ENCODE measurements around the gene CSKMT. TPM values are rescaled to one million over a fixed set of nuclear protein-coding genes. Genes with fewer than 3 reads are reported as not detected.

CSKMT gene
- total RNA-seq, 1 experiment from 2014 or later, result 16.3 TPM

- POLR2A ChIA-PET (ENCODE audit: unreplicated experiment), result interaction anchor here (0.5 to 0.8 kb wide), 2 partner anchors 8 to 143 kb away, joined by 7 to 8 read pairs; partner anchors contain the start of genes C11orf98 and CSKMT
Observed at GRCh38 chr11:62656796-62657429, 8.2 kb upstream of the CSKMT start.

DNA sequence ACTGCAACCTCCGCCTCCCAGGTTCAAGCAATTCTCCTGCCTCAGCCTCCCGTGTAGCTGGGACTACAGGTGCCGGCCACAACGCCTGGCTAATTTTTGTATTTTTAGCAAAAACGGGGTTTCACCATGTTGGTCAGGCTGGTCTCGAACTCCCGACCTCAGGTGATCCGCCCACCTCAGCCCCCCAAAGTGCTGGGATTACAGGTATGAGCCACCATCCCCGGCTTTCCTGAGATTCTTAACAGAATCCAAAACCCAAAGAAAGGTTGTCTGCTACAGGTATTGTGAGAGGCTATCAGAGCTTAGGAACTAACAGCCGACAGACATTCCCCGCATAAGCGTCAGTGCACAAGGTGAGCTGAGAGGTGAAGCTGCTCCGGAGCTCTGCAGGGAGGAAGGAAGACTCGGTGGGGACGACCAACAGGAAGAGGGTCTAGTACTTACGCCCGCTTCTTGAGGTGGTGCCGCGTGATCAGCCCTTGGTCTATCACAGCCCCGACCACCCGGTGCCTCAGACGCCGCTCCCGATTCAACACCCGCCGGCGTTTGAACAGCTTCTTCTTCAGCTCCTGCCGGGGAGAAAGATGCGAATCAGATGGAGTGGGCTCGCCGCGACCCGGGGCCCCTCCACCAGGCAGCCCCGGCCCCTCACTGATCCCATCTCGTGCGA, 572 bp upstream of the CSKMT start:
- Histone ChIP-seq H3K9ac (ENCODE audit: low read length) (peak overlapping the region; percentile 92), H4K20me1 (ENCODE audit: low read length) (peaks cover 14% of the 10 kb centered on the region; the same call in 1 of the 2 replicates), H3K36me3 (ENCODE audit: low read depth, low read length) (peaks cover 16% of the 10 kb centered on the region), H2AFZ (ENCODE audit: low read length) (peak overlapping the region; percentile 97), H3K27ac (ENCODE audit: low read length) (peak overlapping the region; percentile 36), H3K4me3 (ENCODE audit: low read length) (peak overlapping the region; percentile 98), H3F3A (ENCODE audit: low read length, unreplicated experiment) (peaks cover 11% of the 10 kb centered on the region), H3K9me2 (replicated peaks; ENCODE audit: low read length) (no peaks in the 10 kb centered on the region), H3K79me2 (ENCODE audit: low read length) (peaks cover 53% of the 10 kb centered on the region), H3K9me3 (ENCODE audit: low read length) (no peaks in the 10 kb centered on the region), H3K4me1 (ENCODE audit: insufficient read depth, low read length) (peaks cover 20% of the 10 kb centered on the region), H3K4me2 (ENCODE audit: low read length) (peak overlapping the region; percentile 93), H3K27me3 (ENCODE audit: low read length) (no peaks in the 10 kb centered on the region)
- DNase-seq (peak; percentile 78), ATAC-seq (peak; percentile 55)
- intact Hi-C loops (cut with micrococcal nuclease), result no loop called here
- BruUV-seq (replicated peaks), result TSS peak; percentile 75
- POLR2A ChIA-PET (ENCODE audit: unreplicated experiment), result interaction anchor here (0.5 to 2.1 kb wide), 17 partner anchors 8 to 1678 kb away, joined by 3 to 22 read pairs (median 5); partner anchors contain the start of genes EEF1G, HNRNPUL2, INTS5 and MTA2
- TF ChIP-seq EZH2 (IDR thresholded peaks at IDR 0.05; ENCODE audit: low read length, unreplicated experiment) (no peak), CTCF (conservative IDR thresholded peaks at IDR 0.05; ENCODE audit: low read depth, low read length) (no peak), EZH2phosphoT487 (IDR thresholded peaks at IDR 0.05; ENCODE audit: borderline replicate concordance, low read length) (no peak)
- CTCF ChIA-PET, result interaction anchor here (0.5 to 1.7 kb wide), 4 partner anchors 11 to 53 kb away, joined by 3 to 8 read pairs (median 6); partner anchors contain the start of gene B3GAT3

More at GRCh38 chr11:62656796-62657429, 8.2 kb upstream of the CSKMT start:
- Histone ChIP-seq H3K36me3 (ENCODE audit: low read depth, low read length) (no peaks in the 10 kb centered on the region), H3K4me3 (ENCODE audit: low read length) (no peak overlapping the region), H3K79me2 (ENCODE audit: low read length) (peaks cover 12% of the 10 kb centered on the region), H3F3A (ENCODE audit: low read length, unreplicated experiment) (no peaks in the 10 kb centered on the region), H3K27me3 (ENCODE audit: low read length) (no peaks in the 10 kb centered on the region), H3K9me2 (replicated peaks; ENCODE audit: low read length) (no peaks in the 10 kb centered on the region), H3K9me3 (ENCODE audit: low read length) (no peaks in the 10 kb centered on the region), H4K20me1 (ENCODE audit: low read length) (no peaks in the 10 kb centered on the region), H3K4me1 (ENCODE audit: insufficient read depth, low read length) (peaks cover 6% of the 10 kb centered on the region), H3K4me2 (ENCODE audit: low read length) (no peak overlapping the region), H3K9ac (ENCODE audit: low read length) (no peak overlapping the region), H3K27ac (ENCODE audit: low read length) (no peak overlapping the region), H2AFZ (ENCODE audit: low read length) (no peak overlapping the region)
- ATAC-seq (no peak), DNase-seq (no peak)
- no TSS peak for BruUV-seq (replicated peaks)
- CTCF ChIA-PET, result no interaction called here
- intact Hi-C loops (cut with micrococcal nuclease), result no loop called here
- TF ChIP-seq CTCF (conservative IDR thresholded peaks at IDR 0.05; ENCODE audit: low read depth, low read length), result no peak
- no peak for TF ChIP-seq EZH2phosphoT487 (IDR thresholded peaks at IDR 0.05; ENCODE audit: borderline replicate concordance, low read length)
- no peak for TF ChIP-seq EZH2 (IDR thresholded peaks at IDR 0.05; ENCODE audit: low read length, unreplicated experiment)

Measured in PC-3 (cell line).